NCI-H146 (cell line): ENCODE measurements around the gene PLCB1.
A peak's percentile ranks its signal among the peaks of the same experiment; 100 is the strongest.
"Not testable (repeated sequence)": the region's sequence is repeated elsewhere in the genome, so short reads cannot be mapped to it uniquely, and the experiment has no call there.

Experiments used
- DNase-seq: peaks from one replicate; lab custom pipeline; 2025; lab: John Stamatoyannopoulos, UW

PLCB1 gene

DNA sequence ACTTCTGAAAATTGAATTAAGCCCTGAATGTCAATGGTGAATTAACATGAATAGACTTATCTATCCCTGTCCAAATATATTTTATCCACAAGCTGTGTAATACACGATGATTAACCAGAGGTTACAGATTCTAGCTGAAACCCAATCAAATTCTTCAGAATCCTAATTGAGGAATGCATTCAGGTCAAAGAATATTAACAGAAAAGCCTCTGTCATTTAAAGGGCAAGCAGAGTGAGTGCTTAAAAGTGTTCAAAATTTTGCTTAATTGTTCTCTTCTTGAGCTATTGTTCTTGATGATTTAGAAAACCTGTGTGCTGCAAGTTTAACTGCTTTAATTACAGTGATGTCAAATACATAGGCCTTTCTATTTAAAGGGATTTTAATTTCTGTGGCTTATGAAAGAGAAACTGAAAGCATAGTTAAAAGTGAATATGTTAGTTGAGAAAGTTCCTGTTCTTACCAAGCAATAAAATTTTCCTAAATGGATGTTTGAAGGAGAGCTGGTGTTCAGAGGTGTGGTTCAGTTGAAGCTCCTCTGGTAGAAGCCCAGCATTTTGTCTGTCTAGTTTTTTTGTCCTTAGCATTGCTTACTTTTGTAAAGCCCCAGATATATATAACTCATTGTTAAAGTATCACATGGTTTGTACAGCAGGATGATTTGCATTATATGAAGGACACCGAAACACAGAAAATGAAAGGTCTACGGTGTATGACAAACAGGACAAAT lies 470.5 kb downstream of the PLCB1 start:
- DNase-seq, result no peak

DNA sequence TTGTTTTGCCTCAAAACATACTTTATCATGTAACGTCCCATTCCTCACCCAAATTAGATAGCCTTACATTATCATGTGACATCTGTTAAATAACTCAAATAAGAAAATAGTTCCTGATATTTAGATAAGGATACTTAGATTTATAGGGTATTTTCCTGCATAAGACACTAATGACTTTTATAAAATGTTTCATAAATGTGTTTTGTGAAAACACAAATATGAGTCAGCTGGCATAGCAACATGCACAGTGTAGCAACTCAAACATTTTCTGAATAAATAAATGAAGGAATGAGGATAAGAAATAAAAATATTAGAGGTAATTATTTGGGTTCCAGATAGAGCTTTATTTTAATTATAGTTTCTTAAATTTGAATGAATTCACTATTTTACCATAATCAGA lies 476.4 kb downstream of the PLCB1 start:
- no peak for DNase-seq

DNA sequence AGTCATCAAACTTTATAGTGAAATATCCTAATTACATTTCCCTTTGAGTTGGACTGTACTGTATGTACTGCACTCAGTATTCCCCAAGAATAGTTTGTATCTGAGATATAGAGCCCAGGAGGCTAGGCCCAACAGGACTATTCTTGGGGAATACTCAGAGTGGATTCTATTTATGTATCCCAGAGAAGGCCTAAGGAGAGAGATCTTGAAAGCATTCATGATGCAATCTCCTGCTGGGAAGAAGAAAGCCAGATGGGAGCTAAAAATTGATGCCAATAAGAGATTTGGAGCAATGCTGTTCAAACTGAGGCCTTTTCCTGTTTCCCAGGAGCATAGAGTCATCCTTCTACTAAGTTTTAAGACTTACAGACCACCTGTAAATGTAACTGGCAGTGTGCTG lies 484.7 kb downstream of the PLCB1 start:
- DNase-seq, result no peak

DNA sequence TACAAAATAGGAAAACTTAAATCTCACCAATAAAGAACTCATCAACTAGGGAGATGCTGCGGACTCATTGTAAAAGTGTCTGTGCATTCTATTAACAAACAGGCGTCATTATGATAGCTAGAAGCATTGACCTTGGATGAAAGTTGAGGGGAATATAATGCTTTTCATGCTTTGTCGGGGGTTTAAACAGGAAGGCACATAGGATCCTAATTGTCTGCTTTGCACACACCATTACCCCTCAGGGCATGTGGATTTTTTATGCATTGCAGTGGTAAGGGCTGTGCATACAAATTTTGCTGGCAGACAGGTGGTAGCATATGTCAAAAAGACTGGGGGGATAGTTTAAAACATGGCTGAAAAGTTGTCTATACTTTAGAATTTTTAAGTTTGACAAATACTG lies 488.9 kb downstream of the PLCB1 start:
- DNase-seq, result peak; percentile 96

- no peak for DNase-seq
Observed at GRCh38 chr20:8624046-8624445, 492.0 kb downstream of the PLCB1 start.

- no peak for DNase-seq
Observed at GRCh38 chr20:8624616-8625015, 492.6 kb downstream of the PLCB1 start.

DNA sequence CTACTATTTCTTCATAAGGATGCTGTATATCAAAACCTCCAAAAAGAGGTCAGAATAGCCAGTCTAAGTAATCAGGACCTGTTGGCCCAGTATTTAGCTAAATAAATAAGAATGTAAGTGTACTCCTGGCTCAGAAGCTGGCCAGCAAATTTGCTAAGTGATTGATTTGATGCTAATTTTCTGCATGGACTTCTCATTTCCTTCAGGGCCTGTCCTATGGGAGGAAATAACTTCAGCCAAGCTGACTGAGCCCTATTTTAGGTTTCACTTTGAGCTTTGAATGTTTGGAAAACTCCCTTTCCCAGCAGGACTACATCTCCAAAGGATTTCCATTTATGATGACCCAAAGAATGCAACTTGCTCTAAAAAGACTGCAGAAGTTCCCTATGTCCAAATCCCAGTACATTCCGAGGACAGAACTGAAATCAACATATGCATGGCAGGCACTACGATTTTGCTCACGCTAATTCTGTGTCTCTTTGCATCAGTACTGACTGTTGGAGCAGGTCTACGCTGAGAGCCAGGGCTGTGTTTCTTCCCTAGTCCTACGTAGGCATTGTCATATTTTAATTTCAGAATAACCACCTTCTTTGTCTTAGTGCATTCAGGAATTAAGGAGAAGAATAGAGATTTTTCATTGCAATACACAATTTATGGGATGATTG lies 495.4 kb downstream of the PLCB1 start:
- DNase-seq, result no peak

- DNase-seq, result no peak
Observed at GRCh38 chr20:8631271-8631670, 499.2 kb downstream of the PLCB1 start.

DNA sequence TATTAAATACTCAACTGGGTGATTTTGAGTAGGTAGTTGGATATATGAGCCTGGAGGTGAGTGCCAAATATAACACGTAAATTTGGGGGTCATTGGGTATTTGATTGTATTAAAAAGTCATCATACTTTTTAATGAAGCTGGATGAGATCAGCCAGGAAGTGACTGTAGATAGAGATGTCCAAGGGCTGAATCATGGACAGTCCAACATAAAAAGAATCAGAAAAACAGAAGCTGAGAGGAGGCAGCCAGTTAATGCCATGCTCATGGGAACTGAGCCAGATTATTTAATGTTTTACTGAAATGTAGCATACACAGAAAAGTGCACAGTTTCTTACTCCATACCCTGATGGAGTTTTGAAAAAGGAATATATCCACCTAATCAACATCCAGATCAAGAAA lies 501.3 kb downstream of the PLCB1 start:
- no peak for DNase-seq

DNA sequence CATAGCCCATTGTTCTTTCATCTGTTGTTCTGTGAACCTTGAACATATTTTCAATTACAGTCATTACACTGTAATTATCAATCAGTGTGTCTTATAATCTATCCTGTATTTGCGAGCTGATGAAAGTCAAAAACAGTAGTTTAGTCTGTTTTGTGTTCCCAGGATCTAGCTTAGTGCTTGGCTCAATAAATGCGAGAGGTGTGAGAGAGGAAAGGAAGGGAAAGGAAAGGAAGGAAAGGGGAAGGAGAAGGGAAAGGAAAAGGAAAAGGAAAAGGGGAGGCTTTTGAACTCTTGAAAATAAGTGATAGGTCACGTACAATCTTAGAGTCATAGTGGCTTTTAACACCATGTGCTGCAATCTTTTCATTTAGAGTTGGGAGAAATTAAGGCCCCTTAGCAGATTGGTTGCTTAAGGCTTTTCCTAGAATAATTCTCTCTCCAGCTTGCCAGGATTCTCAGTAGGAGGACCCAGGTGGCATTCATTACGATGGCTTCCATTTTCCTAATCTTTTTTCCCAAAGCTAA lies 503.0 kb downstream of the PLCB1 start:
- no peak for DNase-seq

GRCh38 chr20:8635837-8636236 lies 503.8 kb downstream of the PLCB1 start:
- DNase-seq, result no peak

- DNase-seq, result peak; percentile 95
Observed at GRCh38 chr20:8639112-8639778, 507.2 kb downstream of the PLCB1 start.

- no peak for DNase-seq
Observed at GRCh38 chr20:8640461-8640860, 508.4 kb downstream of the PLCB1 start.

GRCh38 chr20:8642247-8642646 lies 510.2 kb downstream of the PLCB1 start:
- no peak for DNase-seq

- DNase-seq, result not testable (repeated sequence)
Observed at GRCh38 chr20:8644468-8644867, 512.4 kb downstream of the PLCB1 start.

DNA sequence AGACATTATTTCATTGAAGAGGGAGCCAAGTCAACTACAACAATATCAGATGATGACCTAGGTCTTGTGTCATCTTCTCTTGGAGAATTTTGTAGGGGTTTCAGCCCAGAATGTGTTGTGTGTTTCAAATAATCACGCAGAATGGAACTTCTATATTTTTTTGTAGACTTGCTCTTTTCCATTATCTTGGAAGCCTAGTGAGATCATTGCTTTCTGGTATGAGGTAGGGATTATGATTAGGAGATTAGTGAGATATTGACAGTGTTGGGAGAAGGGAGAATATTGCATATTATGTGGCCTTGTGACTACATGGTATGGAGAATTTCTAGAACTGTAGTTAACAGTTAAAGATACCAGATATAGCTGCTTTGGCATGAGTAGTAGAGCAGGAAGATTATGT lies 513.3 kb downstream of the PLCB1 start:
- DNase-seq, result no peak

DNA sequence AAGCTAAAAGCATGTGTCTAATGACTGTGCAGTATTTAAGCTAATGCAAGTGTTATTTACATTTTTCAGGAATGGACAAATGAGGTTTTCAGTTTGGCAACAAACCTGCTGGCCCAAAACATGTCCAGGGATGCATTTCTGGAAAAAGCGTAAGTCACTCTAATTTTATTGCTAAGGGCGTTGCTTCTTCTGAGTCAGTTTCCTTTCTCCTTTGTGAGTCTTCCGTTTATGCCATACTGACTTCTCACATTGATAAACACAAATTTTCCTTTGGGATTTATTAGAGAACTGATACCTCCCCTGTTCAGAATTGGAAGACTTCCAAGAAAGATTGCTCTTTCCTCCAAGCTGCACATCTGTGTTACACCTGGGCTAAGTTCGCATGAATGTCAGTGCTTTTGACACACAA lies 514.0 kb downstream of the PLCB1 start:
- no peak for DNase-seq

GRCh38 chr20:8646716-8647115 lies 514.6 kb downstream of the PLCB1 start:
- DNase-seq, result no peak

GRCh38 chr20:8647961-8648441 lies 515.9 kb downstream of the PLCB1 start:
- DNase-seq, result no peak

GRCh38 chr20:8648466-8648865 lies 516.4 kb downstream of the PLCB1 start:
- DNase-seq, result no peak

DNA sequence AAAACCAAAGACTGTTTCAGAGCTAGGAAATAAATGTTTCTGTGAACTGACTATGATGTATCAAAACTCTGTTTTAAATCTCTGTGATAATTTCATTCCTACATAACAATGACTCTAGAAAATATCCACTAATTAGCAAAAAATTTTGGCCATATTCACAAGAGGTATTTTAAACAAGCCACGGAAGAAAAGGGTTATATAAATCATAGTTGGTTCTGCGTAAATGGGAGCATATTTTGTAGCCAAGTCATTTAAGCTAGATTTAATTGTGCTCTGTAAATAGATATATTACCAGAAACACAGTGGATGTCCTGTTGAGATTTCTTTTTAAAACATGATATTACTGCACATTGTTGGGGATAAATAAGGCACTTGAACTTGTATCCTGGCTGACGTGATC lies 520.3 kb downstream of the PLCB1 start:
- no peak for DNase-seq

DNA sequence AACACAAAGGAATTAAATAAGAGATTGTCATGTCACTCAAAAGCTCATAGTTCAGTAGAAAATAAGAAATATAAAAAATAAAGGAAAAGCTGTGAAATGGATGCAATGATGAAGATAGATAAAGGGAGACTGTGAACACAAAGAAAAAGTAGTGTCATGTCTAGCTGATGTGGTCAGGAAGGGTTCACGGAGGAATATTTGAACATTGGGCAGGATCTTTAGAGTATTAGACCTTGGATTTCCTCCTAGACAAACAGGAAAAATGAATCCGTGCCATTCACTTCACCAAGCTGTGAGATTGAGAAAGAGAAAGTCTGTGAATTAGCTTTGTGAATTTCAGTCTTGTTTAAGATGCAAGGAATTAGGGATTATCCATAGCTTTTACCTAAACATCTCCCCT lies 522.4 kb downstream of the PLCB1 start:
- DNase-seq, result no peak

DNA sequence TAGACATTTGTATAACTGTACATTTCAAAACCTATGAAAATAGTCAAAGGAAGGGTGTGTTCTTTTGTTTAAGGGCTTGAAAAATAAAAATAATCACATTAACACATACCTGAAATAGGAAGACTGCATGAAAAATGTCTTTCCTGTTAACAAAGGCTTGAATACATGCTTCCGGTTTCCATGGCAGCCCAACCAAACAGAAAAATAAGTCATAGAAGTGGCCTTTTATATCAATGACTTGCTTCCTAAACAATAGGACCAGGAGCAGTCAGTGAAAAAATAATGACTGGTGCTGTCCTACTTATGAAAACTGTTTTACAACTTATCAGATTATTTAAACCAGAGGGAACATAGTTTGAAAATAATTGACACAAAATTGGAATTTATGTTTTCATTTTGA lies 524.3 kb downstream of the PLCB1 start:
- peak; percentile 29 for DNase-seq
